GM12865 (cell line): ENCODE results near the gene PRKAR1B.

Experiments used
- DNase-seq: peaks from one replicate; pipeline ENCODE4 v3.0.0; 2010; ENCODE audit warnings: low read depth
- H3K4me3 ChIP-seq: 2 replicates; pipeline ENCODE4 v1.5.1; 2011; ENCODE audit warnings: mild to moderate bottlenecking, low read depth, low read length, control low read depth
- CTCF ChIP-seq: IDR thresholded peaks from 2 replicates; pipeline ENCODE4 v1.5.1; 2011; ENCODE audit warnings: low read length, control low read depth, low read depth, inconsistent platforms; ENCODE audit not compliant: insufficient read depth; ENCODE audit errors: missing control alignments

Gene PRKAR1B

GRCh38 chr7:521221-522070, 205.6 kb downstream of the PRKAR1B start:
- H3K4me3 ChIP-seq: peak overlapping the region; percentile 18; the same call in 1 of the 2 replicates
- DNase-seq: peak; percentile 61
- no peak for TF ChIP-seq CTCF

- no peak overlapping the region; the same call in 1 of the 2 replicates for H3K4me3 ChIP-seq
- TF ChIP-seq CTCF: no peak
- no peak for DNase-seq
Measured at GRCh38 chr7:520503-521161, 206.4 kb downstream of the PRKAR1B start.

- peak; percentile 45 for DNase-seq
- peak within 1 kb of the TSS; percentile 53 for H3K4me3 ChIP-seq
- TF ChIP-seq CTCF: no peak
Measured at GRCh38 chr7:519484-520390, 207.3 kb downstream of the PRKAR1B start, which contains the start of gene PDGFA. Gene PDGFA (minus strand): TSS chr7:519846. CDS start chr7:519001, 845 bp downstream.

GRCh38 chr7:518630-519483, 208.2 kb downstream of the PRKAR1B start:
- H3K4me3 ChIP-seq: peak overlapping the region; percentile 53
- peak; percentile 43 for DNase-seq
- no peak for TF ChIP-seq CTCF

GRCh38 chr7:517774-518629, 209.1 kb downstream of the PRKAR1B start:
- TF ChIP-seq CTCF: no peak
- peak; percentile 25 for DNase-seq
- H3K4me3 ChIP-seq: peak overlapping the region; percentile 53
